HG02938 (cell line): ENCODE data around the gene DDX10.

ENCODE experiments used
- ATAC-seq: cut with Tn5 transposase; IDR thresholded peaks from one replicate; pipeline ENCODE4 v1.9.1; 2021; ENCODE audit warnings: mild to moderate bottlenecking, moderate library complexity; ENCODE audit not compliant: unreplicated experiment

DDX10 gene

GRCh38 chr11:108966206-108966605 lies 301.3 kb downstream of the DDX10 start:
- ATAC-seq: no peak

GRCh38 chr11:108966978-108967377 lies 302.1 kb downstream of the DDX10 start:
- no peak for ATAC-seq

GRCh38 chr11:108967571-108967970 lies 302.7 kb downstream of the DDX10 start:
- ATAC-seq: no peak

- no peak for ATAC-seq
Observed at GRCh38 chr11:108970221-108970991, 305.5 kb downstream of the DDX10 start.

GRCh38 chr11:108973402-108974162 lies 308.7 kb downstream of the DDX10 start:
- no peak for ATAC-seq

DNA sequence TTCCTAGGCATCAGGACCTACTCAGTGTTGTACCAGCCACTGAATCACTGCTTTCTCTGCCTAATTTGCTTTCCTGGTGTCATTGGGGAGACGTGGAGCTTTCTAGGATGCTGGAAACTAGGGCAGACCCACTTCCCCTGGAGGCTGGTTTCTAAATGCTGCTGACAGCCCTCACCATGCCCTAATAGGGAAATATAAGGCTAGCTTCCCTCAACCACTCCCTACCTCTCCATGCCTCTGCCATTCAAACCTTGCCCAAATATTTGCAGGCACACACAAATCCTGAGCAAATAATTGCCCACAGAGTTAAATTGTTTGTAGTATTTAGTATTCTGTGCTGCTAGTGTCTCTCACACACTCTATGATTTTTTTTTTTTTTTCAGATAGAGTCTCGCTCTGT lies 310.2 kb downstream of the DDX10 start:
- no peak for ATAC-seq

DNA sequence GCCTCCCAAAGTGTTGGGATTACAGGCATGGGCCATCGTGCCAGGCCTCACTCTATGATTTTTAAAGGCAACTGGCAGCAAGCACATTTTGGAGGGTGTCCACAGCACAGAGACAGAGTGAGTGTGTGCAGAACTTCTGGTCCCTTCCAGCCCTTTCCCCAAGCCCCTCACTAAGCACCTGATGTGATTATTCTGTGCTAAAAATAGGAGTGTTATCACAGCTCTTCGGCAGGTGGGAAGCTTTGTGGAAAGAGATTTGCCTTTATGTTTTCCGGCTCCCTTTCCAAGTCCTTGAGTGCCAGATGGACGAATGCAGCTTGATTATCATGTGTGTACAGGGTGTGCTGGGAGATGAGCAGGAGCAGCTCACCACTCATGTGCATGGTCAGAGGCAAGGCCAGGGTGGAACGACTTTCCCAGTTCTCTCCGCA lies 310.8 kb downstream of the DDX10 start:
- no peak for ATAC-seq

DNA sequence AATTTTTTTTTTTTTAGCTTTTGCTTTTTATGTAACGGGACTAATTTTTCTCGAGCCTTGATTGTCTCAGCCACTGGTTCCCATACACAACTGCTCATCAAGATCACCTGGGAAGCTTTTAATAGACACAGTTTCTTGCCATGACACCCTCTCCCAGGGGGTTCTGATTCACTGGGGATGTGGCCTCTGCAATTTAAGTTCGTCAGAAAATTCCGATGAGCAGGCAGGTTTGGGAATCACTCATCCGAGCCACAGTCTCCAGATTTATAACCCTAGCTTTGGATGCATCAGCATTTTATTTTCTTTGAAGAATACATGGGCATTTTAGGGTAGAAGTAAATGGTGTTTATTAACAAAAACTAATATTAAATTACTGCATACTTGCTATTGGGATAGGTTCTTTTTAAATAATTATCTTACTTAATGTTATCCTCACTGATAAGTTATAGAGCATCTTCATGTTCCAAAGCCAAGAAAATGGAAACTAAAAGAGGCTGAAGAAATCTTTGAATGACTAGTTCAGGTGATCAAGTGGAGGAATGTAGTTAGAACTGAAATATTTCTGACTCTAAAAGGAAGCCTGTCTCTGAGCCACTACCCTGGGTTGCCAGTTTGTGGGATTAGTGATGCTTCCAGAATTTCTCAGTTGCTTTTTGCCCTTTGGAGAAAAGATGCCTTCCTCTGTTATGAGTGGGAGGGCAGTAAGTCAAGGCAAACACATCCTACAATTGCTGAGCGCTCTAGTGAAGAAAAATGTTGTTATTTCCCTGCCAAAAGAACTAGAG lies 319.0 kb downstream of the DDX10 start:
- ATAC-seq: no peak

DNA sequence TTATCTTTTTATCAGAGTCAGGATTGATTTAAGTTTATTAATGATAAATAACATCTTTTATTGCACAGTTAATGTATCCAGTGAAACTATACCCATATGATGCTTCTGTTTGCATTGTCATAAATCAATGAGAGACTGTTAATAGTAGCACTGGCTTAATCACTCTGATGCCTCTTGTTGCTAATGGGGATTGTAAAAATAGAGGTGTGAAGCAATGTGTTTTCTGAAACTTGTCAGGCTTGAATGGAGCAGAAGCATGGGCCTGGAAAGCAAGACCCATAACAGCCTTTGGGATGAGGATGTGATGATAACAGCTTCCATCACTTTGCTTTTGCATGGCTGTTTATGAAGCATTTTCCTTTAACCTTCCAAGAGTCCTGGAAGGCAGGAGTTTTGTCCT lies 319.7 kb downstream of the DDX10 start:
- no peak for ATAC-seq

GRCh38 chr11:108985236-108985944 lies 320.5 kb downstream of the DDX10 start:
- no peak for ATAC-seq

GRCh38 chr11:108985945-108986279 lies 321.0 kb downstream of the DDX10 start:
- no peak for ATAC-seq
